Liver (tissue), 9 donors: Measurements from ENCODE around the gene PIAS1. TPM values are rescaled to one million over a fixed set of nuclear protein-coding genes. Genes with fewer than 3 reads are reported as not detected.

Source experiments
- DNase-seq: peaks from one replicate; pipeline ENCODE4 v3.0.0-alpha.2; 2017; ENCODE audit warnings: low spot score
- H3K27ac ChIP-seq, 2 donors: one replicate each; pipeline ENCODE4 v1.7.0; 2013; ENCODE audit warnings: inconsistent platforms in 2 of 2, low read length in 2 of 2, control low read depth in 1 of 2, low read depth in 1 of 2, mild to moderate bottlenecking in 1 of 2
- H3K27me3 ChIP-seq, 4 donors: one replicate each; pipeline versions ENCODE4 v1.6.1 to v1.7.0; 2013; ENCODE audit warnings: low read length in 3 of 4, inconsistent platforms in 1 of 4, mild to moderate bottlenecking in 1 of 4, moderate library complexity in 1 of 4; ENCODE audit not compliant: control insufficient read depth in 4 of 4, insufficient read depth in 4 of 4
- H3K36me3 ChIP-seq, 4 donors: one replicate each; pipeline versions ENCODE4 v1.6.1 to v1.7.0; 2013; ENCODE audit warnings: low read length in 3 of 4, mild to moderate bottlenecking in 3 of 4, low read depth in 1 of 4, moderate library complexity in 1 of 4; ENCODE audit not compliant: control insufficient read depth in 4 of 4, insufficient read depth in 3 of 4
- H3K4me1 ChIP-seq, 4 donors: one replicate each; pipeline versions ENCODE4 v1.6.1 to v1.7.0; 2013; ENCODE audit warnings: low read length in 3 of 4, mild to moderate bottlenecking in 3 of 4, moderate library complexity in 1 of 4; ENCODE audit not compliant: control insufficient read depth in 4 of 4, insufficient read depth in 4 of 4
- H3K4me3 ChIP-seq, 3 donors: one replicate each; pipeline versions ENCODE4 v1.6.1 to v1.7.0; 2013; ENCODE audit warnings: low read length in 3 of 3, control low read depth in 1 of 3, low read depth in 1 of 3, mild to moderate bottlenecking in 1 of 3
- H3K9ac ChIP-seq, 2 donors: one replicate each; pipeline ENCODE4 v1.7.0; 2013; ENCODE audit warnings: low read length in 2 of 2, mild to moderate bottlenecking in 2 of 2, moderate library complexity in 2 of 2, control low read depth in 1 of 2, low read depth in 1 of 2
- H3K9me3 ChIP-seq, 4 donors: one replicate each; pipeline versions ENCODE4 v1.6.1 to v1.7.0; 2013; ENCODE audit warnings: low read length in 3 of 4; ENCODE audit not compliant: control insufficient read depth in 4 of 4
- ATF3 ChIP-seq: IDR thresholded peaks from 2 replicates; pipeline ENCODE4 v1.6.1; 2016; ENCODE audit warnings: antibody characterized with exemption
- CTCF ChIP-seq: fragments of 150-350 bp; IDR thresholded peaks from 2 replicates; pipeline ENCODE4 v1.5.1; 2017; ENCODE audit warnings: improper control_type of control experiment, low read depth, low read length; ENCODE audit not compliant: missing input control
- EGR1 ChIP-seq, 2 donors: IDR thresholded peaks; 2 replicates each; pipeline ENCODE4 v1.6.1; 2016 to 2018; ENCODE audit warnings: antibody characterized with exemption in 2 of 2, low read depth in 2 of 2
- FOXA1 ChIP-seq: IDR thresholded peaks from 2 replicates; pipeline ENCODE4 v1.6.1; 2016; ENCODE audit warnings: antibody characterized with exemption
- FOXA2 ChIP-seq: IDR thresholded peaks from 2 replicates; pipeline ENCODE4 v1.6.1; 2016; ENCODE audit warnings: antibody characterized with exemption
- GABPA ChIP-seq, 2 donors: IDR thresholded peaks in 1 of 2; conservative IDR thresholded peaks in 1 of 2; 2 replicates each; pipeline ENCODE4 v1.6.1; 2016; ENCODE audit warnings: antibody characterized with exemption in 2 of 2, mild to moderate bottlenecking in 1 of 2, moderate library complexity in 1 of 2
- HNF4A ChIP-seq, 2 donors: conservative IDR thresholded peaks; 2 replicates each; pipeline ENCODE4 v1.6.1; 2016; ENCODE audit warnings: antibody characterized with exemption in 2 of 2, mild to moderate bottlenecking in 2 of 2
- HNF4G ChIP-seq: IDR thresholded peaks from 2 replicates; pipeline ENCODE4 v1.6.1; 2016; ENCODE audit warnings: antibody characterized with exemption
- JUND ChIP-seq, 2 donors: IDR thresholded peaks; 2 replicates each; pipeline ENCODE4 v1.6.1; 2016; ENCODE audit warnings: antibody characterized with exemption in 2 of 2
- MAX ChIP-seq: IDR thresholded peaks from 2 replicates; pipeline ENCODE4 v1.6.1; 2016; ENCODE audit warnings: antibody characterized with exemption
- NR2F2 ChIP-seq: IDR thresholded peaks from 2 replicates; pipeline ENCODE4 v1.6.1; 2016; ENCODE audit warnings: antibody characterized with exemption
- RAD21 ChIP-seq, 2 donors: IDR thresholded peaks; 2 replicates each; pipeline ENCODE4 v1.6.1; 2016; ENCODE audit warnings: antibody characterized with exemption in 2 of 2, mild to moderate bottlenecking in 2 of 2
- REST ChIP-seq: IDR thresholded peaks from 2 replicates; pipeline ENCODE4 v1.6.1; 2016; ENCODE audit warnings: antibody characterized with exemption, mild to moderate bottlenecking
- RXRA ChIP-seq, 2 donors: IDR thresholded peaks; 2 replicates each; pipeline ENCODE4 v1.6.1; 2017 to 2018; ENCODE audit warnings: antibody characterized with exemption in 2 of 2, mild to moderate bottlenecking in 1 of 2
- SP1 ChIP-seq: IDR thresholded peaks from 2 replicates; pipeline ENCODE4 v1.6.1; 2018; ENCODE audit warnings: antibody characterized with exemption, mild to moderate bottlenecking
- TAF1 ChIP-seq: conservative IDR thresholded peaks from 2 replicates; pipeline ENCODE4 v1.6.1; 2016; ENCODE audit warnings: antibody characterized with exemption, mild to moderate bottlenecking
- YY1 ChIP-seq: IDR thresholded peaks from 2 replicates; pipeline ENCODE4 v1.6.1; 2016; ENCODE audit warnings: antibody characterized with exemption, mild to moderate bottlenecking
- ZBTB33 ChIP-seq: IDR thresholded peaks from 2 replicates; pipeline ENCODE4 v1.6.1; 2016; ENCODE audit warnings: antibody characterized with exemption
- WGBS: extraction: QIAGEN DNeasy Blood & Tissue Kit; methylation state at CpG from one replicate; pipeline ENCODE4 v1.1.7; 2013; 5-methylcytosine and 5-hydroxymethylcytosine counted together
- polyA plus RNA-seq, 2 donors: library from polyadenylated mRNA; stranded (reverse) in 1 of 2; unstranded in 1 of 2; fragments of 200-250 nt in 1 of 2; fragments of >200 nt in 1 of 2; fragmentation: Nextera tagmentation in 1 of 2; extraction: Ambion mirVana in 1 of 2; gene quantifications; one replicate each; pipeline versions ENCODE4 v1.2.1 to v1.2.3, GENCODE V29; 2013 to 2015
- total RNA-seq, 2 donors: library from RNA; depleted of rRNA; stranded (reverse); fragments of >200 nt; gene quantifications; one replicate each; pipeline ENCODE4 v1.2.3, GENCODE V29; 2014
- donor health status: healthy.
- donor health status: healthy.
- donor health status: healthy.
- donor health status: healthy.
- donor health status: healthy.

The PIAS1 gene
- total and polyA plus RNA-seq, 4 donors = 5.6 to 18.8 (median 13.2) TPM

- 78% methylated on average over 7 of the region's 7 CpGs for WGBS
- no peak overlapping the region for H3K27ac ChIP-seq
- DNase-seq = peak; percentile 26
- no peak overlapping the region for H3K4me3 ChIP-seq
- no peaks in the 10 kb centered on the region for H3K9me3 ChIP-seq
- TF ChIP-seq ATF3 (no peak), TAF1 (no peak), FOXA1 (no peak), CTCF (no peak), RAD21 (IDR thresholded peaks at IDR 0.05) (no peak), MAX (no peak), GABPA (IDR thresholded peaks at IDR 0.05 in 1 of 2, conservative IDR thresholded peaks at IDR 0.05 in 1 of 2) (no peak), NR2F2 (no peak), SP1 (no peak), EGR1 (IDR thresholded peaks at IDR 0.05; ENCODE audit: low read depth in 2 of 2) (no peak), JUND (IDR thresholded peaks at IDR 0.05) (no peak), YY1 (no peak), ZBTB33 (no peak), FOXA2 (no peak), REST (no peak), RXRA (IDR thresholded peaks at IDR 0.05) (no peak), HNF4G (no peak), HNF4A (conservative IDR thresholded peaks at IDR 0.05) (no peak)
- peaks cover 11 to 32% (median 17%) of the 10 kb centered on the region in 4 donors for H3K4me1 ChIP-seq
- H3K36me3 ChIP-seq = no peaks in the 10 kb centered on the region
- no peaks in the 10 kb centered on the region for H3K27me3 ChIP-seq
- no peak overlapping the region for H3K9ac ChIP-seq
These were observed 150.2 kb downstream of the PIAS1 start for GRCh38 chr15:68204361-68204760.
